ENCODE data around the gene RHOT2. TPM values are rescaled to one million over a fixed set of nuclear protein-coding genes. Genes with fewer than 3 reads are reported as not detected.

RHOT2 gene
- total and polyA plus RNA-seq, 2 of the 8 experiments (the other 6 are each of a cell fraction or from before 2014, with no cell fraction given): 149 to 194 TPM

- no peak overlapping the region for H3K4me2 ChIP-seq (ENCODE audit: insufficient read depth in 1 of 2, low read depth in 2 of 2, low read length in 2 of 2)
- DNase-seq (ENCODE audit: low read depth in 1 of 2, low spot score in 2 of 2): no peak
- peaks cover 14 to 44% (median 33%) of the 10 kb centered on the region in 4 experiments for H3K36me3 ChIP-seq (ENCODE audit: control insufficient read depth in 2 of 4, insufficient read depth in 4 of 4, low read length in 3 of 4)
- WGBS, 2 experiments (ENCODE audit: extremely low coverage in 1 of 2, insufficient coverage in 1 of 2, insufficient read length in 1 of 2, insufficient replicate concordance in 2 of 2, low coverage in 1 of 2, low lambda C conversion rate in 2 of 2, missing lambda C conversion rate in 1 of 2): 94% methylated on average over 18 of the region's 40 CpGs; no CpG with 5 or more reads in 1 of the 2 experiments
- peaks cover 5 to 27% of the 10 kb centered on the region in 2 experiments for H4K20me1 ChIP-seq (replicated peaks in 1 of 2; ENCODE audit: control insufficient read depth in 1 of 2, insufficient read depth in 2 of 2, low read length in 2 of 2)
- no peaks in the 10 kb centered on the region for H3K9me3 ChIP-seq (ENCODE audit: insufficient read depth in 2 of 2, low read depth in 1 of 2, low read length in 1 of 2)
- H4K91ac ChIP-seq (replicated peaks; ENCODE audit: insufficient read length, low read length): no peak overlapping the region
- no peak overlapping the region for H2BK12ac ChIP-seq (ENCODE audit: low read depth, low read length)
- no peak overlapping the region for H3K27ac ChIP-seq (ENCODE audit: low read depth, low read length)
- H3K56ac ChIP-seq (replicated peaks; ENCODE audit: insufficient read length, low read depth, low read length): no peak overlapping the region
- CTCF ChIA-PET (ENCODE audit: partially characterized antibody): interaction anchor here (1.3 to 12.0 kb wide), 3 partner anchors 12 to 89 kb away, joined by 5 to 75 read pairs (median 7); partner anchors contain the start of gene WDR24
- H2AK5ac ChIP-seq (ENCODE audit: low read depth, low read length): no peak overlapping the region
- peaks cover 0 to 13% of the 10 kb centered on the region in 2 experiments; a peak in 1 of 4 replicates for H3K79me2 ChIP-seq (ENCODE audit: control insufficient read depth in 1 of 2, insufficient read depth in 2 of 2, low read length in 2 of 2)
- no peak overlapping the region for H3K4ac ChIP-seq (replicated peaks; ENCODE audit: insufficient read length, low read depth, low read length)
- H3K79me1 ChIP-seq (ENCODE audit: low read depth, low read length): peaks cover 13% of the 10 kb centered on the region
- FAIRE-seq: no peak
- H3K27me3 ChIP-seq (replicated peaks in 1 of 4; ENCODE audit: control insufficient read depth in 3 of 4, extremely low read depth in 1 of 4, insufficient read depth in 3 of 4, low read length in 3 of 4): peaks cover 0 to 2% (median 0%) of the 10 kb centered on the region in 4 experiments; a peak in 2 of 7 replicates
- POLR2A ChIA-PET (ENCODE audit: partially characterized antibody): interaction anchor here (0.8 to 17.4 kb wide), 6 partner anchors 6 to 38 kb away, joined by 3 to 214 read pairs (median 4); partner anchors contain the start of genes JMJD8, RHBDL1, RHOT2 and STUB1
- no peak overlapping the region for H2BK15ac ChIP-seq (ENCODE audit: low read length)
- H2BK5ac ChIP-seq (ENCODE audit: low read depth, low read length): no peak overlapping the region
- peaks cover 0 to 19% (median 17%) of the 10 kb centered on the region in 4 experiments; a peak in 6 of 7 replicates for H3K4me1 ChIP-seq (replicated peaks in 1 of 4; ENCODE audit: control insufficient read depth in 3 of 4, insufficient read depth in 4 of 4, low read length in 3 of 4)
- no peak overlapping the region for H2BK20ac ChIP-seq (ENCODE audit: low read length)
- peaks cover 12% of the 10 kb centered on the region for H3K23me2 ChIP-seq (ENCODE audit: low read depth, low read length)
- H4K8ac ChIP-seq (ENCODE audit: extremely low read depth, insufficient read depth, low read length): no peak overlapping the region
- no peak overlapping the region for H3K4me3 ChIP-seq (ENCODE audit: extremely low read depth in 1 of 4, insufficient read depth in 2 of 4, low read depth in 3 of 4, low read length in 4 of 4)
- no peak overlapping the region for H3K23ac ChIP-seq (ENCODE audit: insufficient read length)
- no peak overlapping the region for H3K9ac ChIP-seq (replicated peaks in 1 of 4; ENCODE audit: extremely low read depth in 1 of 4, low read depth in 3 of 4, low read length in 3 of 4)
- H3K18ac ChIP-seq (ENCODE audit: extremely low read depth, low read length): no peak overlapping the region
- H3K14ac ChIP-seq (ENCODE audit: insufficient read length): no peak overlapping the region
- no peak overlapping the region for H2BK120ac ChIP-seq (replicated peaks; ENCODE audit: low read depth, low read length)
- no peak overlapping the region for H4K5ac ChIP-seq (ENCODE audit: insufficient read length, low read depth, low read length)
- H2AFZ ChIP-seq (ENCODE audit: low read length): no peak overlapping the region
- TF ChIP-seq USF2 (IDR thresholded peaks at IDR 0.05; ENCODE audit: low read length) (no peak), SUZ12 (IDR thresholded peaks at IDR 0.05; ENCODE audit: low read length) (no peak), TBP (IDR thresholded peaks at IDR 0.05; ENCODE audit: low read depth, low read length) (no peak), CHD2 (IDR thresholded peaks at IDR 0.05; ENCODE audit: low read length) (no peak), SP1 (IDR thresholded peaks at IDR 0.05; ENCODE audit: low read depth, low read length) (no peak), CHD1 (IDR thresholded peaks at IDR 0.05; ENCODE audit: low read depth, low read length) (no peak), PHF8 (conservative IDR thresholded peaks at IDR 0.05; ENCODE audit: low read depth, low read length) (no peak), JUND (IDR thresholded peaks at IDR 0.05; ENCODE audit: low read length) (no peak), SIX5 (IDR thresholded peaks at IDR 0.05; ENCODE audit: low read depth, low read length) (no peak), RNF2 (IDR thresholded peaks at IDR 0.05; ENCODE audit: borderline replicate concordance, low read depth, low read length, missing control alignments, poor library complexity, severe bottlenecking) (no peak), TEAD4 (IDR thresholded peaks at IDR 0.05; ENCODE audit: low read depth, low read length) (no peak)
These were observed 3.6 kb downstream of the RHOT2 start for GRCh38 chr16:671353-672131.

Data from H1 (cell line).